GM23248 (cell line): Measurements from ENCODE around the gene NXF1. TPM values are rescaled to one million over a fixed set of nuclear protein-coding genes. Genes with fewer than 3 reads are reported as not detected.
A peak's percentile ranks its signal among the peaks of the same experiment; 100 is the strongest.
"Not testable (repeated sequence)": the region's sequence is repeated elsewhere in the genome, so short reads cannot be mapped to it uniquely, and the experiment has no call there.

Experiments used
- DNase-seq: peaks from one replicate; pipeline ENCODE4 v3.0.0-alpha.2; 2015
- H2AFZ ChIP-seq: fragments of 200-600 bp; sonication (generic); 2 replicates; pipeline ENCODE4 v1.6.1; 2016; ENCODE audit warnings: antibody characterized with exemption
- H3F3A ChIP-seq: fragments of 200-600 bp; sonication (generic); 2 replicates; pipeline ENCODE4 v1.6.1; 2016; ENCODE audit warnings: mild to moderate bottlenecking, antibody characterized with exemption, mixed run types; ENCODE audit not compliant: insufficient read depth
- H3K27ac ChIP-seq: fragments of 200-600 bp; sonication (generic); 2 replicates; pipeline ENCODE4 v1.5.1; 2016; ENCODE audit warnings: mild to moderate bottlenecking
- H3K27me3 ChIP-seq: fragments of 200-600 bp; sonication (generic); replicated peaks from 2 replicates; pipeline ENCODE4 v1.6.1; 2016; ENCODE audit warnings: mild to moderate bottlenecking; ENCODE audit not compliant: insufficient read depth
- H3K36me3 ChIP-seq: fragments of 200-600 bp; sonication (generic); 2 replicates; pipeline ENCODE4 v1.6.1; 2016; ENCODE audit warnings: low read depth, mild to moderate bottlenecking
- H3K4me1 ChIP-seq: fragments of 200-600 bp; sonication (generic); 2 replicates; pipeline ENCODE4 v1.6.1; 2016; ENCODE audit warnings: mild to moderate bottlenecking; ENCODE audit not compliant: insufficient read depth
- H3K4me2 ChIP-seq: fragments of 200-600 bp; sonication (generic); one replicate; pipeline ENCODE4 v1.6.1; 2016; ENCODE audit warnings: mild to moderate bottlenecking; ENCODE audit not compliant: unreplicated experiment
- H3K4me3 ChIP-seq: fragments of 200-600 bp; sonication (generic); 2 replicates; pipeline ENCODE4 v1.5.1; 2016; ENCODE audit warnings: mild to moderate bottlenecking
- H3K79me2 ChIP-seq: fragments of 200-600 bp; sonication (generic); 2 replicates; pipeline ENCODE4 v1.6.1; 2016; ENCODE audit warnings: mild to moderate bottlenecking; ENCODE audit not compliant: insufficient read depth
- H3K9ac ChIP-seq: fragments of 200-600 bp; sonication (generic); 2 replicates; pipeline ENCODE4 v1.6.1; 2016; ENCODE audit warnings: mild to moderate bottlenecking
- H3K9me2 ChIP-seq: fragments of 200-600 bp; sonication (generic); 2 replicates; pipeline ENCODE4 v1.6.1; 2016; ENCODE audit warnings: mixed run types, mild to moderate bottlenecking, moderate library complexity; ENCODE audit not compliant: insufficient read depth
- H3K9me3 ChIP-seq: fragments of 200-600 bp; sonication (generic); one replicate; pipeline ENCODE4 v1.6.1; 2017; ENCODE audit warnings: low read depth
- H4K20me1 ChIP-seq: fragments of 200-600 bp; sonication (generic); 2 replicates; pipeline ENCODE4 v1.6.0; 2016; ENCODE audit not compliant: insufficient read depth
- EZH2 ChIP-seq: fragments of 200-600 bp; sonication (generic); IDR thresholded peaks from 2 replicates; pipeline ENCODE4 v1.6.1; 2018; ENCODE audit warnings: antibody characterized with exemption, mild to moderate bottlenecking; ENCODE audit not compliant: insufficient read depth, poor library complexity, severe bottlenecking
- EZH2phosphoT487 ChIP-seq: fragments of 200-600 bp; sonication (generic); IDR thresholded peaks from 2 replicates; pipeline ENCODE4 v1.6.1; 2018; ENCODE audit warnings: antibody characterized with exemption, moderate library complexity, mild to moderate bottlenecking, low read depth; ENCODE audit not compliant: insufficient read depth
- WGBS, 2 experiments: methylation state at CpG; one replicate each; pipeline ENCODE4 v1.1.6; 2015 to 2017; ENCODE audit warnings: low lambda C conversion rate in 2 of 2, low coverage in 1 of 2; ENCODE audit errors: missing lambda C conversion rate in 2 of 2; 5-methylcytosine and 5-hydroxymethylcytosine counted together
- in situ Hi-C: fragments of 300-500 bp; cut with MboI; formaldehyde crosslinking; loops from 2 replicates; pipeline ENCODE4 v1.15.0; 2020
- polyA plus RNA-seq: library from polyadenylated mRNA; unstranded; fragments of >200 nt; fragmentation: Nextera tagmentation; extraction: Ambion mirVana; gene quantifications from 2 replicates; pipeline ENCODE4 v1.2.1, GENCODE V29; 2016
- total RNA-seq: library from RNA; depleted of rRNA; stranded (reverse); fragments of >200 nt; shearing (Covaris generic); gene quantifications from 2 replicates; pipeline ENCODE4 v1.2.3, GENCODE V29; 2014

NXF1 gene
- total and polyA plus RNA-seq, 2 experiments from 2014 or later: 32.0 to 53.3 TPM

DNA sequence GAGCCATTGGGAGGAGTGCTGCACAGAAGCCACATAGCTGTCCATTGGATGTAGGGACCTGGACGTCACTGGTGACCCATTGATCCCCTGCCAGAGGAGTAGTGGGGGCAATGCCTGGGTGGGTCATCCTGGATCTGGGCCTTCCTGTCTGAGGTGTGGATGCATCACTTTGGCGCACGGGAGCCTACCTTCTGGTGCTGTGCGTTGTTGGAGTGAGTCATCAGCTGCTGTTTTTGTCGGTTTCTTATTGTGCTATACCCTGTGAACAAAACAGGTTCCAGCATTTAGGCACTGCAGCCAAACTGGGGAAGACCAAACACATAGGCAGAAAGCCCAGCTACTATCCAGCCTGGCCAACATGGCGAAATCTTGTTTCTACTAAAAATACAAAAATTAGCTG lies 30.8 kb downstream of the NXF1 start:
- Histone ChIP-seq H3K27ac (no peak overlapping the region), H3K4me1 (peaks cover 18% of the 10 kb centered on the region), H3K4me2 (no peak overlapping the region), H3K79me2 (peaks cover 23% of the 10 kb centered on the region), H4K20me1 (no peaks in the 10 kb centered on the region), H3K27me3 (no peaks in the 10 kb centered on the region), H3K4me3 (no peak overlapping the region), H3F3A (peaks cover 13% of the 10 kb centered on the region), H3K9ac (no peak overlapping the region), H3K9me3 (no peaks in the 10 kb centered on the region), H3K36me3 (no peaks in the 10 kb centered on the region), H2AFZ (no peak overlapping the region), H3K9me2 (no peaks in the 10 kb centered on the region)
- in situ Hi-C loops: no loop called here
- TF ChIP-seq EZH2phosphoT487: no peak
- TF ChIP-seq EZH2: no peak
- DNase-seq: no peak
- WGBS, 2 experiments: 85% methylated on average over 6 of the region's 6 CpGs

- in situ Hi-C loops: no loop called here
- peak within 1 kb of the TSS; percentile 81 for H3K9ac ChIP-seq
- H3K9me2 ChIP-seq: no peaks in the 10 kb centered on the region
- H3K27ac ChIP-seq: peak within 1 kb of the TSS; percentile 82
- H2AFZ ChIP-seq: peak within 1 kb of the TSS; percentile 90
- no peaks in the 10 kb centered on the region for H4K20me1 ChIP-seq
- H3K4me1 ChIP-seq: peaks cover 18% of the 10 kb centered on the region
- 0 to 3% methylated on average over 29 to 52 of the region's 60 CpGs for WGBS, 2 experiments
- H3K4me2 ChIP-seq: peak within 1 kb of the TSS; percentile 79
- peak within 1 kb of the TSS; percentile 70 for H3K4me3 ChIP-seq
- TF ChIP-seq EZH2phosphoT487 (no peak), EZH2 (no peak)
- peaks cover 20% of the 10 kb centered on the region for H3F3A ChIP-seq
- H3K27me3 ChIP-seq: no peaks in the 10 kb centered on the region
- peak; percentile 99 for DNase-seq
- peaks cover 23% of the 10 kb centered on the region for H3K79me2 ChIP-seq
- no peaks in the 10 kb centered on the region for H3K9me3 ChIP-seq
- peaks cover 5% of the 10 kb centered on the region; the same call in 1 of the 2 replicates for H3K36me3 ChIP-seq
Observed at GRCh38 chr11:62771144-62772021, 33.9 kb downstream of the NXF1 start, which contains the start of gene TAF6L. TSS of gene TAF6L (plus strand) at chr11:62771396. CDS start at chr11:62775784, 4,388 bp downstream.

- peak overlapping the region; percentile 70 for H3K4me3 ChIP-seq
- no peaks in the 10 kb centered on the region for H3K9me3 ChIP-seq
- no peak for TF ChIP-seq EZH2
- TF ChIP-seq EZH2phosphoT487: no peak
- 3 to 4% methylated on average over 18 of the region's 18 CpGs for WGBS, 2 experiments
- H4K20me1 ChIP-seq: no peaks in the 10 kb centered on the region
- peaks cover 10% of the 10 kb centered on the region; the same call in 1 of the 2 replicates for H3K36me3 ChIP-seq
- H3F3A ChIP-seq: peaks cover 20% of the 10 kb centered on the region
- H3K79me2 ChIP-seq: peaks cover 23% of the 10 kb centered on the region
- in situ Hi-C loops: no loop called here
- H3K4me1 ChIP-seq: peaks cover 18% of the 10 kb centered on the region
- H3K27ac ChIP-seq: peak overlapping the region; percentile 82
- H2AFZ ChIP-seq: peak overlapping the region; percentile 90
- no peaks in the 10 kb centered on the region for H3K9me2 ChIP-seq
- H3K4me2 ChIP-seq: peak overlapping the region; percentile 79
- H3K9ac ChIP-seq: peak overlapping the region; percentile 81
- DNase-seq: peak; percentile 65
- no peaks in the 10 kb centered on the region for H3K27me3 ChIP-seq
Observed at GRCh38 chr11:62770778-62771143, 34.5 kb downstream of the NXF1 start.

GRCh38 chr11:62760867-62761227 lies 44.4 kb downstream of the NXF1 start:
- H3K4me1 ChIP-seq, in situ Hi-C loops, H4K20me1 ChIP-seq, H3F3A ChIP-seq, H3K27ac ChIP-seq, H3K9me3 ChIP-seq, DNase-seq, H3K27me3 ChIP-seq, H3K9me2 ChIP-seq, H3K36me3 ChIP-seq: not testable (repeated sequence)
- Histone ChIP-seq H2AFZ (peak overlapping the region; percentile 85), H3K4me2 (peak overlapping the region; percentile 69), H3K79me2 (peaks cover 32% of the 10 kb centered on the region), H3K9ac (peak overlapping the region; percentile 79), H3K4me3 (peak overlapping the region; percentile 84)
- WGBS, 2 experiments: 28 to 30% methylated on average over 9 of the region's 9 CpGs
